Inflammatory macrophage treated with lipopolysaccharide for 1 hour (primary cell): ENCODE measurements around the gene RPS10.
"Not testable (repeated sequence)": the region's sequence is repeated elsewhere in the genome, so short reads cannot be mapped to it uniquely, and the experiment has no call there.

ENCODE experiments used
- DNase-seq, 2 donors: peaks; one replicate each; pipeline ENCODE4 v3.0.0-alpha.2; 2020 to 2022

RPS10 gene

DNA sequence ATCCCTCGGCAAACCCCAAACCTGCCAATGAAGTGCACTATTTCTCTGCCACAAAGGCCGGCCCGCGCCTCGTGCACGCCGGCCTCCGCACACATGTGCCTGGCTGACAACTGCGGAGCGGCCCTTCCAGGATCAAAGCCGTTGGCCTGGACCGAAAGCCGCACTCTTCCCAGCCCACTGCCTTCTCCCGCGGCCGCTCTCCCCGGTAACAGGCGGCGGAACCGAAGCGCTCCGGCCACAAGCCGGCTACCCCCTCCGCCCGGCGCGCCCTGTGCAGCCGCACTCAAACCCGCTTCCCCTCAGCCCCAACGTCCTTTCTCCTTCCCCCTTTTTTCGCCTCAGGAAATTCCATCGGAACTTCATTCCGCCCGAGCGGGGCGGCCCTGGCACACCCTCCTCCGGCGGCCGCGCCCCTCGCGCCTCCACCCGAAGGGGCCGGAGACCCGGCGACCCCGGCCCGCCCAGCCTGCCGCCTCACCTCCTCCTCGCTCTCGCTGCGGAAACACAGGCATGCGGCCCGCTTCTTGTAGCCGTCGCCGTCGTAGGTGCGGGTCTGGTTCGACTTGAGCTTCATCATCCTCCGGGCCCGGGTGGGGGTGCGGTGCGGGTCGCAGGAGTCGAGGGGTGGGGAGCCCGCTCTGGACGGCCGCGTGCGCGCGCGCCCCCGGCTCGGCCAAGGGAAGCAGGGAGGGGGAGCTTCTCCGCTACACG is 33.9 kb downstream of the RPS10 start:
- peak; percentile 63 to 78 for DNase-seq

- DNase-seq = peak in 1 of 2 donors; percentile 47
These were observed 34.4 kb downstream of the RPS10 start for GRCh38 chr6:34391473-34391785.

- peak; percentile 75 to 81 for DNase-seq
These were observed 35.1 kb downstream of the RPS10 start for GRCh38 chr6:34390531-34391472.

GRCh38 chr6:34389034-34389433 is 36.8 kb downstream of the RPS10 start:
- DNase-seq = peak; percentile 28 to 53

GRCh38 chr6:34388421-34388820 is 37.4 kb downstream of the RPS10 start:
- no peak for DNase-seq

DNA sequence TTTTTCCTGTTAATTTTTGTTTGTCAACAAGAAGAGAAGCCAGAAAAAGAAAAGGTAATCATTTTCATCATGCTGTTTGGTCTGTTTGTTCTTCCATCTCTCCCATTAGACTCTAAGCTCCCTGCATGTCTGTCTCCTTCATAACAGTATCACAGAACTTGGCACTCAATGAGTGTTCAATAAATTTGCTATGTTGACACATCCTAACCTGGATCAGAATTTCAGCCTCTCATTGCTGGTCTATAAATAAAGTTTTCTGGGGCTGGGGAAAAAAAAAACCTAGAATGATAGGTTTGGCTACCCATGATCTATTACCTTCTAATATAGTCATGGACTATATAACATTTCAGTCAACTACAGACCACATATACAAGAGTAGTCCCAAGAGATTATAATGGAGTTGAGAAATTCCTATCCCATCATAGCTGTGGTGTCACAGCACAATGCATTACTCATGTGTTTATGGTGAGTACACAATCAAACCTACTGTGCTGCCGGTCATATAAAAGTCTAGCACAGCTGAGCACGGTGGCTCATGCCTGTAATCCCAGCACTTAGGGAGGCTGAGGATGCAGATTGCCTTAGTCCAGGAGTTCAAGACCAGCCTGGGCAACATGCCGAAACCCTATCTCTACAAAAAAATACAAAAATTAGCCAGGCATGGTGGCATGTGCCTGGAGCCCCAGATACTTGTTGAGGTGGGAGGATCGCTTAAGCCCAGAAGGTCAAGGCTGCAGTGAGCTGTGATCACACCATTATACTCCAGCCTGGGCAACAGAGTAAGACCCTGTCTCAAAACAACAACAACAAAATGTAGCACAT is 39.3 kb downstream of the RPS10 start:
- DNase-seq = peak in 1 of 2 donors; percentile 58

GRCh38 chr6:34385793-34386195 is 40.1 kb downstream of the RPS10 start:
- no peak for DNase-seq

DNA sequence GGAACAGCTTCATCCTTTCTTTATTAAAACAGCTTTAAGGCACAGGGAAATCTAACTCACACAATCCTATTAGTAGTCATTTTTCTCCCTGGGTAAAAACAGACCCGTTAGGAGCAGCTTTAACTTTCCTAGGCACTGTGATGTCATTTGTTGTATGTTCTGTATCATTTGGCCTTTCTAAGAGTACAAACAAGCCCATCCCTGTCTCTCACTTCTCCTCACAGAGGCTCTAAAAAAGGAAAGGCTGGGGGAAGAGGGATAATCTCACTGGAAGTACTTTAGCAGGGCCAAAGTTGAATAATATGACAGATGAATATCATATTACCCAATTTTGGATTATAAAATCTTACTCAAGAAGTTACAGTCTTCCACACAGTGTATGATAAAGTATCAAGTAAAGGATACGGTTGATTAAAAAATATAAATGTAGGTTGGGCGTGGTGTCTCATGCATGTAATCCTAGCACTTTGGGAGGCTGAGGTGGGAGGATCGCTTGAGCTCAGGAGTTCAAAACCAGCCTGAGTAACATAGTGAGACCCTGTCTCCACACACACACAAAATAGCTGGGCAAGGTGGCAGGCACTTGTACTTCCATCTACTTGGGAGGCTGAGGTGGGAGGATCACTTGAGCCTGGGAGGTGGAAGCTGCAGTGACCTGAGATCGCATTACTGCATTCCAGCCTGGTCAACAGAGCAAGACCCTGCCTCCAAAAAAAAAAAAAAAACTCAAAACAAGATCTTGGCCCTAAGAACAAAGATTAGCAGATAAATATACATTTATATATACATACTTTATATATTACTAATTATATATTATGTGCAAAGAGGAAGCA is 41.3 kb downstream of the RPS10 start:
- DNase-seq = peak; percentile 45 to 55

- peak; percentile 52 to 74 for DNase-seq
These were observed 42.1 kb downstream of the RPS10 start for GRCh38 chr6:34383656-34384320.

DNA sequence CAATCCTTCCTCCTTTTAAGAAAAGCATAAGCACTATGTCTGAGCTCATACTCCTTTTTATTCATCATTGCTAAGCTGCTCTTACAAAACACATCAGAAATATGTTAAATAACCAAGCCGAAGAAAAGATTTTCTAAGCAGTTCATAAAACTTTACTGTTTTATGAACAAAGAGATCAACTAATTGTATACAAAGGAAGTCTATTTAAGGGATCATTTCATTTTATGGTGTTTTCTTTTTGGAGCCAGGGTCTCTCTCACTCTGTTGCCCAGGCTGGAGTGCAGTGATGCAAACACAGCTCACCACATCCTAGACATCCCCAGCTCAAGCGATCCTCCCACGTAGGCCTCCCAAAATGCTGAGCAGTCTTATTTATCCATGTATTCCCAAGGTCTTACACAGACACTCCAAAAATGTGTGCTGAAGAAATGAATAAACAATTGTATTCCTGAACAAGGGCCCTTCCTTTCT is 42.7 kb downstream of the RPS10 start:
- peak; percentile 38 to 44 for DNase-seq

DNA sequence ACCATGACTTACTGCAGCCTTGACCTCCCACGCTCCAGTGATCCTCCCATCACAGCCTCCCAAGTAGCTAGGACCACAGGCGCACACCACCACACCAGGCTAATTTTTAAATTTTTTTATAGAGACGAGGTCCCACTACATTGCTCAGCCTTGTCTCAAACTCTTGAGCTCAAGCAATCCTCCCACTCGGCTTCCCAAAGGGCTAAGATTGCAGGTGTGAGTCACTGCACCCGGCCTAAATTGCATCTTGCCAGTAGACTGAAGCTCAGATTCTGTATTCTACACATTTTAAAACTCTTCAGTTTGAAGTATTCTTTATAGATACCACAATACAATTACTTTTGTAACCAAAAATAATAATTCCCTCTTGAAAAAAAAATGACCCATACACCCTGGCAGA is 44.8 kb downstream of the RPS10 start:
- peak in 1 of 2 donors; percentile 56 for DNase-seq

- no peak for DNase-seq
These were observed 47.4 kb downstream of the RPS10 start for GRCh38 chr6:34378470-34378869.

- no peak for DNase-seq
These were observed 47.9 kb downstream of the RPS10 start for GRCh38 chr6:34377984-34378383.

DNA sequence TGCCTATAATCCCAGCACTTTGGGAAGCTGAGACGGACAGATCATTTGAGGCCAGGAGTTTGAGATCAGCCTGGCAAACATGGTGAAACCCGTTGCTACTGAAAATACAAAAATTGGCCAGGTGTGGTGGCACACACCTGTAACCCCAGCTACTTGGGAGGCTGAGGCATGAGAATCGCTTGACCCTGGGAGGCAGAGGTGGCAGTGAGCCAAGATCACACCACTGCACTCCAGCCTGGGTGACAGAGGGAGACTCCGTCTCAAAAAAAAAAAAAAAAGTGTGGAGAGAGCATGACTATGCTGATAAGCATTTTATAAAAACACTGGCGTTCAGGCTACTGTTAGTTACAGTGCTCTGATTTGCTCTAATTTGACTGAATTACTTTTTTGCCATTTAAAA is 48.3 kb downstream of the RPS10 start:
- not testable (repeated sequence) for DNase-seq

GRCh38 chr6:34375833-34376232 is 50.0 kb downstream of the RPS10 start:
- no peak for DNase-seq

- no peak for DNase-seq
These were observed 51.4 kb downstream of the RPS10 start for GRCh38 chr6:34374508-34374907.

GRCh38 chr6:34374069-34374468 is 51.8 kb downstream of the RPS10 start:
- DNase-seq = peak; percentile 71 to 76

GRCh38 chr6:34373511-34373910 is 52.4 kb downstream of the RPS10 start:
- no peak for DNase-seq

DNA sequence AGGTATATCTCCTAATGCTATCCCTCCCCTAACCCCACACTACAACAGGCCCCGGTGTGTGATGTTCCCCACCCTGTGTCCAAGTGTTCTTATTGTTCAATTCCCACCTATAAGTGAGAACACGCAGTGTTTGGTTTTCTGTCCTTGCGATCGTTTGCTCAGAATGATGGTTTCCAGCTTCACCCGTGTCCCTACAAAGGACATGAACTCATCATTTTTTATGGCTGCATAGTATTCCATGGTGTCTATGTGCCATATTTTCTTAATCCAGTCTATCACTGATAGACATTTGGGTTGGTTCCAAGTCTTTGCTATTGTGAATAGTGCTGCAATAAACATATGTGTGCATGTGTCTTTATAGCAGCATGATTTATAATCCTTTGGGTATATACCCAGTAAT is 54.0 kb downstream of the RPS10 start:
- DNase-seq = not testable (repeated sequence)

GRCh38 chr6:34370361-34370760 is 55.5 kb downstream of the RPS10 start:
- peak; percentile 37 to 58 for DNase-seq

- DNase-seq = no peak
These were observed 56.5 kb downstream of the RPS10 start for GRCh38 chr6:34369385-34369784.
